HFF-Myc (cell line): ENCODE measurements around the gene PCMT1.

Experiments
- DNase-seq: peaks from one replicate; pipeline ENCODE4 v3.0.0-alpha.2; 2011; ENCODE audit warnings: low read depth; ENCODE audit errors: extremely low read depth
- H3K4me3 ChIP-seq: replicated peaks from 2 replicates; pipeline ENCODE4 v1.5.1; 2011; ENCODE audit warnings: low read depth, mild to moderate bottlenecking, control low read depth, low read length
- TF ChIP-seq, protein P1 (sequence below): IDR thresholded peaks from 2 replicates; pipeline ENCODE4 v1.5.1; 2012; ENCODE audit warnings: mild to moderate bottlenecking, low read depth, low read length, control low read depth; ENCODE audit errors: missing control alignments

Gene PCMT1

DNA sequence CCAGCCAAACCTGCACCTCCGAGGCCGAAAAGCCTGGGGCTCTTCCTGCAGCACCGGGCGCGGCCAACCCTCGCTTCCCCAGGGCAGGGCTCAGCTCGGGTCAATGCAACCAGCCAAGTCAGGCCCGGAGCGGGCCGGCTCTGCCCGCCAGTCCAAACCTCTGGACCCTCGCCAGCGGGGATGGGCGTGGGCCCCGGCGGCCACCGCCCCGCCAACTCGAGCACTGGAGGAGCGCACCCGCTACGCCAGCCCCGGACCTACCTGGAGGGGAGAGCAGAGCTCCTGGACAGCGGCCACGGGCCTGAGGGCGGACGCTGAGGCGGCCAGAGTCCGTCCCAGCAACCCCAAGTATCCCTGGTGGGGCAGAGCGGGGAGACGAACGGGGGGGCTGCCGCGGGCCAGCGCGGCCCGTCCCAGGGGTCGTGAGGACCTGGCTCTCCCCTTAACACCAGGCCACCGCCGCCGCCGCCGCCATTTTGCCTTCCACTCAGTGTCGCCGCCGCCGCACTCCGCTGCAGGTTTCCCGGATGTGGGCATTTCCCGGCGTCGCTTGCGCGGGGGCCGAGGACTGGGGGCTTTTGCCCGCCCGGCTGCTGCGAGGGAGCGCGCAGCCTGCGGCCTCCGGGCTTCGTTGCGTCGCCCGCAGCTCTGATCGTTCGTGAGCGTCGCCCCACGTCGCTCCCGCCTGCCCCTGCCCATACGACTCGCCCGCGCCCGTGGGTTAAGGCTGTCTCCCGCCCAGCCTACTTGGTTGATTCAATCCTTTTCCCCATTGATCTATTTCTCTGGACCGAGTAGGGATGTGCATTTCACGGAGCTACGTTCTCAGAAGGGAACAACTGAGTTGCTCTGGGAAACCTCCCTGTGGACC is 31.7 kb upstream of the PCMT1 start, which contains the start of gene LATS1:
TSS of gene LATS1 (minus strand) at position 514 of the 871 bp plus-strand sequence. CDS start 15,975 bp downstream, outside the sequence.
- H3K4me3 ChIP-seq, result peak within 1 kb of the TSS; percentile 91
- TF ChIP-seq, protein P1, sequence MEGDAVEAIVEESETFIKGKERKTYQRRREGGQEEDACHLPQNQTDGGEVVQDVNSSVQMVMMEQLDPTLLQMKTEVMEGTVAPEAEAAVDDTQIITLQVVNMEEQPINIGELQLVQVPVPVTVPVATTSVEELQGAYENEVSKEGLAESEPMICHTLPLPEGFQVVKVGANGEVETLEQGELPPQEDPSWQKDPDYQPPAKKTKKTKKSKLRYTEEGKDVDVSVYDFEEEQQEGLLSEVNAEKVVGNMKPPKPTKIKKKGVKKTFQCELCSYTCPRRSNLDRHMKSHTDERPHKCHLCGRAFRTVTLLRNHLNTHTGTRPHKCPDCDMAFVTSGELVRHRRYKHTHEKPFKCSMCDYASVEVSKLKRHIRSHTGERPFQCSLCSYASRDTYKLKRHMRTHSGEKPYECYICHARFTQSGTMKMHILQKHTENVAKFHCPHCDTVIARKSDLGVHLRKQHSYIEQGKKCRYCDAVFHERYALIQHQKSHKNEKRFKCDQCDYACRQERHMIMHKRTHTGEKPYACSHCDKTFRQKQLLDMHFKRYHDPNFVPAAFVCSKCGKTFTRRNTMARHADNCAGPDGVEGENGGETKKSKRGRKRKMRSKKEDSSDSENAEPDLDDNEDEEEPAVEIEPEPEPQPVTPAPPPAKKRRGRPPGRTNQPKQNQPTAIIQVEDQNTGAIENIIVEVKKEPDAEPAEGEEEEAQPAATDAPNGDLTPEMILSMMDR, result no peak
- DNase-seq, result no peak

DNA sequence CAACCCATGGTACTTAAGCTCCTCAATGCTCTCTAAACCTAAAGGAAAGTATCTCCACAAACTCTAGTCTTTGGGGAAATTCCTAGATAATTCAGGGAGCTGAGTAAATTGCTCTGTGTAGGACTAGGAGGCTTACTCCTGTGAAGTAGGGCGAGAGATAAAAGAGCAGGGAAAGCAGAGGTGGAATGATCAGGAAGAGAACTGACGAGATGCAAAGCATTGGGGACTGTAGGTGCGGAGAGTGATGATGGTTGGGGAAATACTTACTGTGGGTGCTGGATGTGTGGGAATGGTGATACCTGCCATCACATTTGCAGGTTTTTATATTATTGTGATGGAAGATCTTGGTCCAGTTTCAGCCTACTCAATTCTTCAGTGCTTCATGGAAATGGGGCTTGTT is 30.0 kb upstream of the PCMT1 start:
- no peak for DNase-seq
- no peak overlapping the region for H3K4me3 ChIP-seq
- TF ChIP-seq, protein P1, result no peak

DNA sequence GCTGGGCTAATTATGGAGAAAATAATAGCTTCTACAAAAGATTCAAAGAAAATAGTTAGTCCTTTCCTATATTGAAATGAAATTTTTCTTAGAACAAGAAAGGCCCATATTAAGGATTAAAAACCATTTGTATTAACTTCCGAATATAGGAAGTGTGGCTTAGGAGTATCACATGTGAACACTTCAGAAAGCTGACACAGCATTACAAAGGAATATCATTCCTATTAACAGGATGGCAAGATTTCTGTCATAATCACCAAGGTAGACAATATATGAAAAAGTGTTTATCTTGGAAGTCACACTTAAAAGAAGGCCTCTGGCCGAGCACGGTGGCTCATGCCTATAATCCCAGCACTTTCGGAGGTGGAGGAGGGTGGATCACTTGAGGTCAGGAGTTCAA is 26.3 kb upstream of the PCMT1 start:
- TF ChIP-seq, protein P1, result no peak
- no peak for DNase-seq
- no peak overlapping the region for H3K4me3 ChIP-seq

DNA sequence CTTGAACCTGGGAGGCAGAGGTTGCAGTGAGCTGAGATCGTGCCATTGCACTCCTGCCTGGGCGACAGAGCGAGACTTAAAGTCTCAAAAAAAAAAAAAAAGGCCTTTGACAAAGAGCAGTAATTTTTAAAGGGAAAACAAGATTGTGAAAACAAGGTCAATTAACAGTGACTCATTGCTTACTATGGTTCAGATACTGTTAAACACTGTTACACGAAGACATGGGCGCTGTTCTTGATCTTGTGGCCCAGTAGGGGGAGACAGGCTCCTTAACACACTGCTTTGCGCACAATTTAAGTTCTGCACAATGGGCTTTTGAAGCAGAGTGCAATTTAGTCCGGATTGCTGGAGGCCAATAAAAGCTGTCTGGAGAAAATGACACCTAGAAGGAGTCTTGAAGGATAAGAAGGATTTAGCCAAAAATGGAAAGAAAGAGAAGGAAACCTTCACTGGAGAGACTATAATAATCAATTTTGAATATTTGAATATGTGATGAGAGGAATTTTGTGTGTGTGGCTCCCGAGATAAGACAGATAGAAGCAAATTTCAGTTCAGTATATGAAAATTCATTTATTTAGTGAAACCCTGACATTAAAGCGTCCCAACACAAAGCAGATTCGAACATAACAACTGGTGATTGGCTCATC is 25.6 kb upstream of the PCMT1 start:
- no peak overlapping the region for H3K4me3 ChIP-seq
- DNase-seq, result peak; percentile 61
- TF ChIP-seq, protein P1, result peak; percentile 87

DNA sequence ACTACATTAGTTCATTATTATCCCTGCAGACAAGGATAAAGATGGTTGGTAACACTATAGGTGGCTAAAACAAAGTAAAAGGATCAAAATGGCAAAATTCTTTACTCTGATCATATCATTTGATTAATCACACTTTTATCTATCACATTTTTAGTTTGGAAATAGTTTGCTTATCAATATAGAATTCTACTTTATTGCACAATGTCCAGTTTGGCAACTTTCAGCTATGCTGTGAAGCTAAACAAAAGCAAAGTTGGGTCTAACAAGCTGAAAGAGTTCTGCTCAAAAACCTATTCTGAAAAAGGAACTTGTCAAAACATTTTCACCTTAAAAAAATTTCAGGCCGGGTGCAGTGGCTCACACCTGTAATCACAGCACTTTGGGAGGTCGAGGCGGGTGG is 23.8 kb upstream of the PCMT1 start:
- DNase-seq, result no peak
- H3K4me3 ChIP-seq, result no peak overlapping the region
- TF ChIP-seq, protein P1, result no peak

DNA sequence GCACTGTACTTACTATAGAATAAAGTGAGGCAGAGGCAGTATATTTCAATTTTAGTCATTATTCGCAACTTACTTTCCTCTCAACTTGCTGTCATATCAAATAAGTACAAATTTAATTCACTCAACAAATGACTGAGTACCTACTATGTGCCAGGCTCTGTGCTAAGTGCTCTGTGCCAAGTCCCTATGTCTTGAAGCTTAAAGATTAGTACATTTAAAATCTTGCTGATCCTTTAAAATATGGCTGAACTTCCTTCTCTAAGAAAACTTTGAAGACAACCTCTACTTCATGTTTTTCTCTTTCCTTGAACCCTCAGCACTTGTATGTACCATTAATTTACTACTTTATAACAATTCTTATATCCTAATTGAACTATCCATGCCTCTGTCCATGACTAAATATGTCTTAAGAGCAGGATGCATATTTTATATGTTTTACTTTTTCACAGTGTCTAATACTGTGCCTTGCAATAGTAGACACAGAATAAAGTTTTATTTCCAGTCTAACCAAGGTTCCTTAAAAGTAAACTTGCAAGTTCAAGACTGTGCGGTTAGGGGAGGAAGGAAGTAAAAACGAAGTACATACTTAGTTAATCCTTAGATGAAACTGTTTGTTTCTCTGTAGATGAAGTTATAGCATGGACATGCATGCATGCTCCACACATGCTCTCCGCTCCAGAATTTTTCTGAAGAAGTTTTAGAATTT is 21.6 kb upstream of the PCMT1 start:
- no peak for DNase-seq
- TF ChIP-seq, protein P1, result no peak
- H3K4me3 ChIP-seq, result no peak overlapping the region
